GM11168 (cell line): ENCODE measurements around the gene LRP3.
"Not testable (repeated sequence)": the region's sequence is repeated elsewhere in the genome, so short reads cannot be mapped to it uniquely, and the experiment has no call there.

ENCODE experiments used
- in situ Hi-C: fragments of 300-500 bp; cut with MboI; formaldehyde crosslinking; loops from one replicate; pipeline ENCODE4 v1.12.0; 2022; ENCODE audit warnings: low sequenced_read_pairs; ENCODE audit not compliant: unreplicated experiment

The LRP3 gene

DNA sequence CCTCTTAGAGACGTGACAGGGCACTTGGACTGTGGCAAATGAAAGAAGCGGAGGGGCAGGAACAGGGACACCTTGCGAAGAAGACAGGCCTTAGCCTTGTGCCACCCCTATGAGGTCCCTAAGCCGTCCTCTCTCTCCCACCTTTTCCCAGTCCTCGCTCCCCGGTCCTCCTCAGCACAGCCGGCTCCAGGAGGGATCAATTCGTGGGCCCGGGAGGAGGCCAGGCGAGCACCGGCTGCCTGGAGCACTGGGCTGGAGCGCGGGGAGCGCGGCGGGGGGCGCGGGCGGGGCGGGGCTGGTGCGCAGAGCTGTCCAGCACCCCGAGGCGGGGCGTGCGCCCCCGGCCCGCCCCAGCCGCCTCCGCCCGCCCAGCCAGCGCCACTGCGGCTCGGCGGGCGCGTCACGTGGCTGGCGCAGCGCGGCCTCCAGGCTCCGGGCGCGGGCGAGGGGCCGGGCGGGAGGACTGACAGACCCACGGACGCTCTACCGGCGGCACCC lies at the start of gene LRP3:
TSS of gene LRP3 (plus strand) at position 466 of the 498 bp plus-strand sequence. CDS start 456 bp downstream, outside the sequence.
- in situ Hi-C loops: no loop called here

- in situ Hi-C loops: loop anchor here (5.0 kb wide), 1 partner anchor 36 kb away; no protein-coding TSS in a partner anchor
These were observed 47.9 kb upstream of the LRP3 start for GRCh38 chr19:33146209-33146608.

DNA sequence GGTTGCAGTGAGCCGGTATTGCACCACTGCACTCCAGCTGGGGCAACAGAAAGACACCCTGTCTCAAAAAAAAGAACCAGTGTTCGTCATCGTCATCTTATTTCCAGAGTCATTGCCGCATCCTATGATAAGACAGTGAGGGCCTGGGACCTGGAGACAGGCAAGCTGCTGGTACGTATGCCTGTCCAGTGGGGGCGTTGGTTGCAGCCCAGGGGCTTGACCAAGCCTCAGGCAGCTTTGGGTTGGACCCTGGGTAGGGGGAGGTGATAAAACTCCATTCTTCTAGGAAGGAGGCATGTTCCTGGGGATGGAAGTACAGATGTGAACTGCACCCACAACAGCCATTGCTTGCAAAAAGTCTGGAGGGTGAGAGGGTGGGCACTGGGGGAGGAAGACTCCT lies 46.6 kb upstream of the LRP3 start:
- in situ Hi-C loops: loop anchor here (5.0 kb wide), 1 partner anchor 35 kb away; no protein-coding TSS in a partner anchor

- in situ Hi-C loops: no loop called here
These were observed 43.1 kb upstream of the LRP3 start for GRCh38 chr19:33150852-33151518.

DNA sequence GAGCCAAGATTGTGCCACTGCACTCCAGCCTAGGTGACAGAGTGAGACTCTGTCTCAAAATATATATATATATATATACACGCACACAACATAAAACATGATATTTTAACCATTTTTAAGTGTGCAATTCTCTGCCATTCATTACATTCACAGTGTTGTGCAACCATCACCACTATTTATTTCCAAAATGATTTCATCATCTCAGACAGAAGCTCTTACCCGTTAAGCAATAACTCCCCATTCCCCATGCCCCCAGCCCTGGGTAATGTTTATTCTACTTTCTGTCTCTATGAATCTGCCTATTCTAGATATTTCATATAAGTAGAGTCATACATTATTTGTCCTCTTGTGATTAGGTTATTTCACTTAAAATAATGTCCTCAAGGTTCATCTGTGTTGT lies 42.0 kb upstream of the LRP3 start:
- in situ Hi-C loops: no loop called here

GRCh38 chr19:33152625-33153024 lies 41.5 kb upstream of the LRP3 start:
- in situ Hi-C loops: not testable (repeated sequence)

- in situ Hi-C loops: not testable (repeated sequence)
These were observed 39.8 kb upstream of the LRP3 start for GRCh38 chr19:33154313-33154712.

- in situ Hi-C loops: no loop called here
These were observed 37.8 kb upstream of the LRP3 start for GRCh38 chr19:33156334-33156733.

GRCh38 chr19:33157906-33158305 lies 36.2 kb upstream of the LRP3 start:
- in situ Hi-C loops: no loop called here

- in situ Hi-C loops: no loop called here
These were observed 35.8 kb upstream of the LRP3 start for GRCh38 chr19:33158365-33158764.

DNA sequence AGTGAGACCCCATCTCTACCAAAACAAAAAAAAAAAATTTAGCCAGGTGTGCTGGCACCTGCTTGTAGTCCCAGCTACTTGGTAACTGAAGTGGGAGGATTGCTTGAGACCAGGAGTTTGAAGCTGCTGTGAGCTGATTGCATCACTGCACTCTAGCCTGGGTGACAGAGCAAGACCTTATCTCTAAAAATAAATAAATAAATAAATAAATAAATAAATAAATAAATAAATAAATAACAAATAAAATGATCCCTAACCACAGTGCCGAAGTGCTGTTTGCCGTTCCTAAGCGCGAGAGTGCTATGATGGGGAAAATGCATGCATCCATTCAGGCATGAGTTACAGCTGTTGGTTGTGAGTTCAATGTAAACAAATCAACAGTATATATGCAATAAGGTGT lies 35.0 kb upstream of the LRP3 start:
- in situ Hi-C loops: no loop called here

DNA sequence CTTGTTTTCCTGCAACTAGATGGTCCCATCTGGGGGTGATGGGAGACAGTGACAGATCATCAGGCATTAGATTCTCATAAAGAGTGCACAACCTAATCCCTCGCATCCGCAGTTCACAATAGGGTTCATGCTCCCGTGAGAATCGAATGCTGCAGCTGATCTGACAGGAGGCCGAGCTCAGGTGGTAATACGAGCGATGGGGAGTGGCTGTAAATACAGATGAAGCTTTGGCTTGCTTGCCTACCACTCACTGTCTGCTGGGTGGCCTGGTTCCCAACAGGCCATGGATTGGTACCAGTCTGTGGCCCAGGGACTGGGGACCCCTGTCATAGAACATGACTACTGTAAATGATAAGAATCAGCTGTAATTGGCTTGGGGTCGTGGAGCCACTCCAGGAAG lies 34.2 kb upstream of the LRP3 start:
- in situ Hi-C loops: no loop called here

DNA sequence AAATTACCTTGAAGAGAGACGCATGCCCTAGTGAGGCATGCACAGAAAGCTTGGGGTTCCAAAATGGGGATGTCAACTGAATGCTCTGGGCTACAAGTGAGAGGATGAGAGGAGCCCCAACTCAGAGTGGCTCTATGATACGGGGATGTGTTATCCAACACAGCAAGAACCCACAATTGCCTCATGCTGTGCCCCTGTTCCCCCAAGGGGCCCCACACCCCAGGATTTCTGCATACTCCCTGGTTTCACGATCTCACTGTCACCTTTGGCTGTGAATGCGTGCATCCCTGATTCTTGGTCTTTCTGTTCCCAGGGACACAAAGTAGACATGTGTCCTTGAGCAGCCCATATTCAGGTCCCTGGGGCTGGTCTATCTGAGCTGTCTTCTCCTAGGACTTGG lies 32.9 kb upstream of the LRP3 start:
- in situ Hi-C loops: no loop called here

DNA sequence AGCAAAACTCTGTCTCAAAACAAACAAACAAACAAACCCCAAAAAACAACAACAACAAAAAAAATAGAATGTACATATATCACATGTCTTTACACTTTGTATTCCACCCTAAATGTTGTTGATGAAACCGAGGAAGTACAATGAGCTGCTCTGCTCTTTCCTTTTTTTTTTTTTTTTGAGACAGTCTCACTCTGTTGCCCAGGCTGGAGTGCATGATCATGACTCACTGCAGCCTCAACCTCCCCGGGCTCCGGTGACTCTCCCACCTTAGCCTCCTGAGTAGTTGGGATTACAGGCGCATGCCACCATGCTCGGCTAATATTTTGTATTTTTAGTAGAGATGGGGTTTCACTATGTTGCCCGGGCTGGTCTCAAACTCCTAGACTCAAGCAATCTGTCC lies 30.6 kb upstream of the LRP3 start:
- in situ Hi-C loops: no loop called here

DNA sequence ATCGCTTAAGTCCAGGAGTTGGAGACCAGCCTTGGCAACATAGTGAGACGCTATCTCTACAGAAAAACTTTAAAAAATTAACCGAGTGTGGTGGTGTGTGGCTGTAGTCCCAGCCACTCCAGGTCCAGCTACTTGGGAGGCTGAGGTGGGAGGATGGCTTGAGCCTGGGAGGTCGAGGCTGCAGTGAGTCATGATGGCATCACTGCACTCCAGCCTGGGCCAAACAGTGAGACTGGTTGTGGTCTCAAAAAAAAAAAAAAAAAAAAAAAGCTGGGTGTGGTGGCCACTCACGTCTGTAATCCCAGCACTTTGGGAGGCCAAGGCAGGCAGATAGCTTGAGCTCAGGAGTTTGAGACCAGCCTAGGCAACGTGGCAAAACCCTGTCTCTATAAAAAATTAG lies 28.1 kb upstream of the LRP3 start:
- in situ Hi-C loops: not testable (repeated sequence)

DNA sequence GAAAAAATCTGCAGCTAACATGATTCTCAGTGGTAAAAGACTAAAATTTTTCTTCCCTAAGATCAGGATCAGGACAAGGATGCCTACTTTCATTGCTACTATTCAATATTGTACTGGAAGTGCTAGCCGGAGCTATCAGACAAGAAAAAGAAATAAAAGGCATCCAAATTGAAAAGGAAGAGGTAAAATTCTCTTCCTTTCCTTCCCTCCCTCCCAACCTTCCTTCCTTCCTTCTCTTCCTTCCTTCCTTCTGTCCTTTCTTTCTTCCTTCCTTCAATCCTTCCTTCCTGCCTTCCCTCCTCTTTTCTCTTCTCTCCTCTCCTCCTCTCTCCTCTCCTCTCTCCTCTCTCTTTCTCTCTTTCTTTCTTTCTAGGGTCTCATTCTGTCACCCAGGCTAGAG lies 26.7 kb upstream of the LRP3 start:
- in situ Hi-C loops: no loop called here

DNA sequence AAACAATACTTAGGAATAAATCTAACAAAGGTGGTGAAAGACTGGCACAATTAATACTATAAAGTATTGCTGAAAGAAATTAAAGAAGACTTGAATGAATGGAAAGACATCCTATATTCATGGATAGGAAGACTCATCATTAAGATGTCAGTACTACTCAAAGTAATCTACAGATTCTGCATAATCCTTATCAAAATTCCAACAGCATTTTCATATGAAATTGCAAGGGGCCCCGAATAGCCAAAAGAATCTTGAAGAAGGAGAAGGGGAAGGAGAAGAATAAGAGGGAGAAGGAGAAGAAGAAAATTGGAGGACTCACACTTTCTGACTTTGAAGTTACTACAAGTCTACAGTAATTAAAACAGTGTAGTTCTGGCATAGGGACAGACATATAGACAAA lies 25.6 kb upstream of the LRP3 start:
- in situ Hi-C loops: no loop called here

GRCh38 chr19:33171222-33171795 lies 22.8 kb upstream of the LRP3 start:
- in situ Hi-C loops: no loop called here

DNA sequence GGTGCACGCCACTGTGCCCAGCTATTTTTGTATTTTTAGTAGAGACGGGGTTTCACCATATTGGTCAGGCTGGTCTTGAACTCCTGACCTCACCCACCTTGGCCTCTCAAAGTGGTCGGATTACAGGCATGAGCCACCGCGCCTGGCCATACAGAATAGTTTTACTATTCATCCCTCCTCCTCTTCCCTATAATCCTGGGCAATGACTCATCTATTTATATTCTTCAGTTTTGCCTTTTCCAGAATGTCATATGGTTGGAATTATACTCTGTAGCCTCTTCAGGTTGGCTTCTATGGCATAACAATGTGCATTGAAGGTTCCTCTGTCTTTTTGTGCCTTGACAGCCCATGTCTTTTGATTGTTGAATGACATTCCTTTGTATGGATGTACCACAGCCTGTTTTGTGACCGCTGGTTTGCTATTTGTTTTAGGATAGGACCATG lies 22.2 kb upstream of the LRP3 start:
- in situ Hi-C loops: no loop called here

DNA sequence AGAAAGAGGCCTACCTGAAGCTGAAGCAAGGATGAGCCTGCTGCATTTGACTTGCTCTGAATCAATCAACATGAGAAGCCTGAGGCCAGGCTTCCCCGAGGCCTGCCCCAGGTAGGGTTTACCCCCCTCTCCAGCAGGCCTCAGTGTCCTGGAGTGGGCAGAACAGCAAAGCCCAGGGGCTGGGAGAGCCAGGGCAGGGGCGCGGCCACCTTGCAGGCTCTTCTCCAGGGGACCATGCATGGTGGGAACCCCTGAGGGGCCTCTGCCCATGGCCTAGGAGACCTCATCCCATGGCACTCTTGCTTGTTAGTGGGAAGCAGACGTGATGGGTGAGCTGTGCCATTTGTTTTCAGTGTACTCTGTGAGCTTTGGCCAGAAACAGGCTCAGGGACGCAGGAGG lies 19.9 kb upstream of the LRP3 start:
- in situ Hi-C loops: no loop called here

- in situ Hi-C loops: no loop called here
These were observed 18.9 kb upstream of the LRP3 start for GRCh38 chr19:33175156-33175782.
